ENCODE measurements around the gene OSBPL9. TPM values are rescaled to one million over a fixed set of nuclear protein-coding genes. Genes with fewer than 3 reads are reported as not detected.
"Not testable (repeated sequence)": the region's sequence is repeated elsewhere in the genome, so short reads cannot be mapped to it uniquely, and the experiment has no call there.

OSBPL9 gene
- total RNA-seq, 2 donors from 2014 or later, result 60.0 to 60.8 TPM

DNA sequence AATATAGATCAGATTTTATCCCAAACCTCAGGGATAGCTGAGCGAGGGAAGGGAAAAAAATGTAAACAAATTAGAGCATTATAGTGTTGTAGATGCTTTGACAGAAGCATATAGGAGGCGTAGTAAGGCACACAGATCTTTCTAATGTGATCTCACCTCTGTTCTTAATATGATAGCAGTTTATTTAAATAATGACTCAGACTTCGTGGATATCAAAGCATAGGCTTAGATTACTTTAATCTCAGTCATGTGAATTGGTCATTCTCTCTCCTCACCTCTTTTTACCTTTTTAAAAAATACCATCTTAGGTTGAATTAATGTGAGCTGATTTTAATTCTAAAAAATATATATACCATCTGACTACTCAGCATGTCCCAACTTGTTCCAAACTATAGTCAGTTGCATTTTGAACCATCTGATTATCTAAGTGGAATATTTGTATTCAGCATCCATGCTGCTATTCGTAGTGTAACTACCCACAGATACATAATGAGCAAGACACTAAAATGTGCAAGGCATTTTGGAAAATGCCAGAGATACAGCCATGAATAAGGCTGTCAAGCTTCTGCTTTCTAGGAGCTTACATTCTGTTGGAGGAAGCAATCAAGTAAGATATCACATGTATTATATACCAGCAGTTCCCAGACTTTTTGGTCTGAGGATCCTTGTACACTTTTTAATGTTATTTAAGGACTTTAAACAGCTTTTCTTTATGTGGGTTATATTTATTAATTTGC, 76.7 kb downstream of the OSBPL9 start:
- no peak overlapping the region for H3K4me3 ChIP-seq
- DNase-seq (ENCODE audit: low spot score), result no peak
- no peaks in the 10 kb centered on the region for H3K9me3 ChIP-seq
- H3K4me1 ChIP-seq, result peaks cover 0 to 52% of the 10 kb centered on the region in 2 donors
- H3K27me3 ChIP-seq, result no peaks in the 10 kb centered on the region
- H3K36me3 ChIP-seq, result no peaks in the 10 kb centered on the region
- H3K27ac ChIP-seq, result no peak overlapping the region
- TF ChIP-seq, protein P1, sequence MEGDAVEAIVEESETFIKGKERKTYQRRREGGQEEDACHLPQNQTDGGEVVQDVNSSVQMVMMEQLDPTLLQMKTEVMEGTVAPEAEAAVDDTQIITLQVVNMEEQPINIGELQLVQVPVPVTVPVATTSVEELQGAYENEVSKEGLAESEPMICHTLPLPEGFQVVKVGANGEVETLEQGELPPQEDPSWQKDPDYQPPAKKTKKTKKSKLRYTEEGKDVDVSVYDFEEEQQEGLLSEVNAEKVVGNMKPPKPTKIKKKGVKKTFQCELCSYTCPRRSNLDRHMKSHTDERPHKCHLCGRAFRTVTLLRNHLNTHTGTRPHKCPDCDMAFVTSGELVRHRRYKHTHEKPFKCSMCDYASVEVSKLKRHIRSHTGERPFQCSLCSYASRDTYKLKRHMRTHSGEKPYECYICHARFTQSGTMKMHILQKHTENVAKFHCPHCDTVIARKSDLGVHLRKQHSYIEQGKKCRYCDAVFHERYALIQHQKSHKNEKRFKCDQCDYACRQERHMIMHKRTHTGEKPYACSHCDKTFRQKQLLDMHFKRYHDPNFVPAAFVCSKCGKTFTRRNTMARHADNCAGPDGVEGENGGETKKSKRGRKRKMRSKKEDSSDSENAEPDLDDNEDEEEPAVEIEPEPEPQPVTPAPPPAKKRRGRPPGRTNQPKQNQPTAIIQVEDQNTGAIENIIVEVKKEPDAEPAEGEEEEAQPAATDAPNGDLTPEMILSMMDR (IDR thresholded peaks at IDR 0.05), result no peak

DNA sequence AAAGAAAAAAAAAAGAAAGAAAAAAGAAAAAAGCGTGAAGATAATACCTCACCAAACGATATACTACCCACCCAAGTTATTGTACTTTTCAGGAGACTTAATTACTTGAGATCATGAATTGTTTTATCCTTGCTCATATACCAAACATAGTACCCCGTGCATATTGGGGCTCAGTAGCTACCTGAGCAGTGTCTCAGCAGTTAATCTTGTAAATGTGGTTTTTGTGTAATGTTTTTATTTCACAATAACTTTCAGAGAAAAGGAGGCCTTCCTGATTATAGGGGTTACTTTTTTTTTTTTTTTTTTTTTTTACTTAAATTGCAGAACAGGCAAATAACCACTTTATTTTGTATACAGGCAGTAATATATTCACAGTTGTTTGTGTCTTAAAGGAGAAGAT, 80.3 kb downstream of the OSBPL9 start:
- Histone ChIP-seq H3K27ac (no peak overlapping the region), H3K27me3 (no peaks in the 10 kb centered on the region), H3K36me3 (no peaks in the 10 kb centered on the region), H3K4me3 (no peak overlapping the region), H3K4me1 (peaks cover 0 to 19% of the 10 kb centered on the region in 2 donors), H3K9me3 (no peaks in the 10 kb centered on the region)
- DNase-seq (ENCODE audit: low spot score), result no peak
- TF ChIP-seq, protein P1 (IDR thresholded peaks at IDR 0.05), result no peak

DNA sequence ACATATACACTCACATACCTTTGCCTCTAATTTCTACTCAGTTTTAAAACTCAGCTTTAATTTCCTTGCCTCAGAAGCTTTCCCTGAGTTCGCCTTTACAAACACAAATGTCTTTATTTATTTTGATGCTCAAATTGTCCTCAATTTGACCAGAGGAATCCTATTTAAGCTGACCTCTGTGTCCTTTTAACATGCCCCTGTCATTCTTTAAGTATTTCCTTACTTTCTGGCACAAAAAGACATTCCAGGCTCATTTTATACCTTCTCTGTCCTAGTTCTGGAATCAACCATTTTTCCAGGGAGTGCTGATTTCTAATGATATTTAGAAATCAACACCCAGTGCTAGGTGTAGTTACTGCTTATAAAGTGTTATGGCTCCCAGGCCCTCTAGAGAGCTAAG, 82.5 kb downstream of the OSBPL9 start:
- TF ChIP-seq, protein P1 (IDR thresholded peaks at IDR 0.05), result no peak
- H3K4me3 ChIP-seq, result no peak overlapping the region
- H3K4me1 ChIP-seq, result no peaks in the 10 kb centered on the region
- no peaks in the 10 kb centered on the region for H3K36me3 ChIP-seq
- DNase-seq (ENCODE audit: low spot score), result no peak
- H3K27ac ChIP-seq, result no peak overlapping the region
- H3K27me3 ChIP-seq, result no peaks in the 10 kb centered on the region
- no peaks in the 10 kb centered on the region for H3K9me3 ChIP-seq

DNA sequence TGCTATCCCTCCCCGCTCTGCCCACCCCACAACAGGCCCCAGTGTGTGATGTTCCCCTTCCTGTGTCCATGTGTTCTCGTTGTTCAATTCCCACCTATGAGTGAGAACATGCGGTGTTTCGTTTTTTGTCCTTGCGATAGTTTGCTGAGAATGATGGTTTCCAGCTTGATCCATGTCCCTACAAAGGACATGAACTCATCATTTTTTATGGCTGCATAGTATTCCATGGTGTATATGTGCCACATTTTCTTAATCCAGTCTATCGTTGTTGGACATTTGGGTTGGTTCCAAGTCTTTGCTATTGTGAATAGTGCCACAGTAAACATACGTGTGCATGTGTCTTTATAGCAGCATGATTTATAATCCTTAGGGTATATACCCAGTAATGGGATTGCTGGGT, 84.9 kb downstream of the OSBPL9 start:
- H3K27ac ChIP-seq; H3K27me3 ChIP-seq; H3K4me3 ChIP-seq; DNase-seq (ENCODE audit: low spot score); H3K9me3 ChIP-seq; H3K4me1 ChIP-seq; H3K36me3 ChIP-seq: not testable (repeated sequence)

DNA sequence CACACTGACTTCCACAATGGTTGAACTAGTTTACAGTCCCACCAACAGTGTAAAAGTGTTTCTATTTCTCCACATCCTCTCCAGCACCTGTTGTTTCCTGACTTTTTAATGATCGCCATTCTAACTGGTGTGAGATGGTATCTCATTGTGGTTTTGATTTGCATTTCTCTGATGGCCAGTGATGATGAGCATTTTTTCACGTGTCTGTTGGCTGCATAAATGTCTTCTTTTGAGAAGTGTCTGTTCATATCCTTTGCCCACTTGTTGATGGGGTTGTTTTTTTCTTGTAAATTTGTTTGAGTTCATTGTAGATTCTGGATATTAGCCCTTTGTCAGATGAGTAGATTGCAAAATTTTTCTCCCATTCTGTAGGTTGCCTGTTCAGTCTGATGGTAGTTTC, 85.3 kb downstream of the OSBPL9 start:
- not testable (repeated sequence) for H3K9me3 ChIP-seq; H3K36me3 ChIP-seq; H3K4me1 ChIP-seq; H3K4me3 ChIP-seq; H3K27ac ChIP-seq; DNase-seq (ENCODE audit: low spot score); H3K27me3 ChIP-seq

DNA sequence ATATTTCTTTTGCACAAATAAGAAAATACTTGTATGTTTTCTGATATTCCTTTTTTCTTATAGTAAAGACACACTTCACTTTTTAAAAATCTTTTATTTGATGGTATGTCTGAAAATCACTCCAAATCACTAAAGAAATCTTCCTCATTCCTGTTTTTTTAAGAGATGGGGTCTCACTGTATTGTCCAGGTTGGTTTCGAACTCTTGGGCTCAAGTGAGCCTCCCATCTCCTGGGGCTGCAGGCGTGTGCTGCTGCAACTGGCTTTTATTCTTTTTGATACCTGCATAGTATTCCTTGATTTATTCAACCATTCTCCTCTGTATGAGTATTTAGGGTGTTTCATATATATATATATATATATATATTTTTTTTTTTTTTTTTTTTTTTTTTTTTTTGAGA, 88.1 kb downstream of the OSBPL9 start:
- H3K4me3 ChIP-seq, result no peak overlapping the region
- TF ChIP-seq, protein P1 (IDR thresholded peaks at IDR 0.05), result no peak
- DNase-seq (ENCODE audit: low spot score), result no peak
- no peaks in the 10 kb centered on the region for H3K27me3 ChIP-seq
- no peaks in the 10 kb centered on the region for H3K4me1 ChIP-seq
- no peaks in the 10 kb centered on the region for H3K9me3 ChIP-seq
- no peaks in the 10 kb centered on the region for H3K36me3 ChIP-seq
- no peak overlapping the region for H3K27ac ChIP-seq
